GM12878 (cell line): ENCODE data around the gene FBXW12. TPM values are rescaled to one million over a fixed set of nuclear protein-coding genes. Genes with fewer than 3 reads are reported as not detected.

Source experiments
- ATAC-seq: fragments of 200-7000 bp; cut with Tn5 transposase; 3 replicates; pipeline ENCODE4 v1.9.1; 2020; ENCODE audit warnings: mild to moderate bottlenecking, moderate library complexity
- BruUV-seq: library from RNA; stranded (reverse); fragments of 400-500 nt; replicated peaks from 2 replicates; lab custom pipeline; 2021; lab: Mats Ljungman, UMichigan
- CTCF ChIA-PET: fragments of 300-600 bp; sonication (Branson Sonifier 250); formaldehyde crosslinking; extraction: SDS; loops from one replicate; lab custom pipeline; 2021; ENCODE audit warnings: inconsistent platforms; lab: Yijun Ruan, JAX
- POLR2A ChIA-PET: fragments of 350-600 bp; formaldehyde crosslinking; extraction: SDS; loops from one replicate; lab custom pipeline; 2021; ENCODE audit warnings: inconsistent platforms; lab: Charles Lee
- RAD21 ChIA-PET: fragments of 300-600 bp; sonication (Branson Sonifier 250); formaldehyde crosslinking; loops from one replicate; lab custom pipeline; 2023; ENCODE audit warnings: antibody characterized with exemption; ENCODE audit not compliant: unreplicated experiment; lab: Charles Lee
- SMC1A ChIA-PET: fragments of 300-600 bp; sonication (Branson Sonifier 250); formaldehyde crosslinking; loops from one replicate; lab custom pipeline; 2023; ENCODE audit not compliant: unreplicated experiment, uncharacterized antibody; lab: Charles Lee
- DNase-seq: peaks from one replicate; pipeline ENCODE4 v3.0.0-alpha.2; 2011; ENCODE audit warnings: low read depth, low spot score
- FAIRE-seq: peaks from 3 replicates; lab custom pipeline; 2011; peaks lifted over from hg19 to GRCh38; lab: Jason Lieb, UNC
- H2AFZ ChIP-seq: 2 replicates; pipeline ENCODE4 v1.6.0; 2011; ENCODE audit warnings: low read depth, low read length, control low read depth; ENCODE audit not compliant: control insufficient read depth
- H3K27ac ChIP-seq: 2 replicates; pipeline ENCODE4 v1.5.1; 2011; ENCODE audit warnings: control low read depth; ENCODE audit not compliant: control insufficient read depth, insufficient read depth
- H3K27me3 ChIP-seq, 2 experiments: replicated peaks in 1 of 2; 2 replicates each; pipeline versions ENCODE4 v1.6.0 to v1.6.1; 2011; ENCODE audit warnings: low read length in 1 of 2; ENCODE audit not compliant: control insufficient read depth in 2 of 2, insufficient read depth in 2 of 2
- H3K36me3 ChIP-seq, 2 experiments: 2 replicates each; pipeline ENCODE4 v1.5.1; 2011; ENCODE audit warnings: low read length in 1 of 2; ENCODE audit not compliant: control insufficient read depth in 2 of 2, insufficient read depth in 2 of 2
- H3K4me1 ChIP-seq: 2 replicates; pipeline ENCODE4 v1.6.1; 2011; ENCODE audit warnings: mild to moderate bottlenecking, low read length, moderate library complexity, mixed read lengths; ENCODE audit not compliant: control insufficient read depth, insufficient read depth
- H3K4me2 ChIP-seq: 2 replicates; pipeline ENCODE4 v1.6.0; 2011; ENCODE audit warnings: control low read depth; ENCODE audit not compliant: control insufficient read depth, insufficient read depth
- H3K4me3 ChIP-seq: fragments of 200-600 bp; sonication (generic); 2 replicates; pipeline ENCODE4 v1.5.1; 2016
- H3K79me2 ChIP-seq: 2 replicates; pipeline ENCODE4 v1.6.0; 2011; ENCODE audit warnings: low read length; ENCODE audit not compliant: control insufficient read depth, insufficient read depth
- H3K9ac ChIP-seq: 2 replicates; pipeline ENCODE4 v1.8.0; 2011; ENCODE audit warnings: low read length, control low read depth, mixed read lengths; ENCODE audit not compliant: control insufficient read depth, insufficient read depth
- H3K9me3 ChIP-seq: replicated peaks from 3 replicates; pipeline ENCODE4 v1.5.1; 2011; ENCODE audit warnings: mild to moderate bottlenecking, low read length; ENCODE audit not compliant: control insufficient read depth, insufficient read depth
- H4K20me1 ChIP-seq: 2 replicates; pipeline ENCODE4 v1.6.0; 2011; ENCODE audit not compliant: control insufficient read depth, insufficient read depth
- CBX3 ChIP-seq: fragments of 200-600 bp; sonication (generic); IDR thresholded peaks from 2 replicates; pipeline ENCODE4 v1.6.1; 2016; ENCODE audit warnings: low read depth, borderline replicate concordance
- CEBPB ChIP-seq, 2 experiments: fragments of 150-350 bp in 1 of 2; IDR thresholded peaks; 2 replicates each; pipeline ENCODE4 v1.6.1; 2012 to 2014; ENCODE audit warnings: low read depth in 2 of 2, low read length in 2 of 2, borderline replicate concordance in 1 of 2, inconsistent platforms in 1 of 2
- JUND ChIP-seq: IDR thresholded peaks from 2 replicates; pipeline ENCODE4 v1.6.1; 2012; ENCODE audit warnings: low read depth, mild to moderate bottlenecking, low read length, improper control_type of control experiment, moderate library complexity
- LARP7 ChIP-seq: fragments of 450-650 bp; IDR thresholded peaks from 2 replicates; pipeline ENCODE4 v1.6.1; 2017; ENCODE audit warnings: mild to moderate bottlenecking
- MTA3 ChIP-seq: IDR thresholded peaks from 2 replicates; pipeline ENCODE4 v1.6.1; 2012; ENCODE audit warnings: low read length, inconsistent platforms, borderline replicate concordance
- MXI1 ChIP-seq: fragments of 150-350 bp; IDR thresholded peaks from 2 replicates; pipeline ENCODE4 v1.6.1; 2011; ENCODE audit warnings: low read depth, mild to moderate bottlenecking, inconsistent platforms, low read length, improper control_type of control experiment
- MYC ChIP-seq: IDR thresholded peaks from 2 replicates; pipeline ENCODE4 v1.6.1; 2011; ENCODE audit warnings: mild to moderate bottlenecking, low read length, moderate library complexity, inconsistent platforms; ENCODE audit not compliant: insufficient read depth, insufficient replicate concordance, insufficient read length, severe bottlenecking
- NR2C1 ChIP-seq: fragments of 450-650 bp; IDR thresholded peaks from 2 replicates; pipeline ENCODE4 v1.6.1; 2017; ENCODE audit warnings: antibody characterized with exemption, mild to moderate bottlenecking, moderate library complexity
- PML ChIP-seq: IDR thresholded peaks from 2 replicates; pipeline ENCODE4 v1.6.1; 2012; ENCODE audit warnings: low read length, inconsistent platforms
- SREBF1 ChIP-seq: IDR thresholded peaks from 2 replicates; pipeline ENCODE4 v1.6.1; 2012; ENCODE audit warnings: mild to moderate bottlenecking, low read length
- WGBS: methylation state at CpG from one replicate; pipeline ENCODE4 v1.1.6; 2016; ENCODE audit warnings: low lambda C conversion rate; ENCODE audit not compliant: insufficient replicate concordance, insufficient coverage; ENCODE audit errors: missing lambda C conversion rate; 5-methylcytosine and 5-hydroxymethylcytosine counted together
- in situ Hi-C: fragments of 300-500 bp; cut with MboI; formaldehyde crosslinking; loops from 9 replicates; pipeline ENCODE4 v1.14.3; 2018; ENCODE audit warnings: mixed read lengths
- intact Hi-C: fragments of 100-400 bp; cut with micrococcal nuclease; formaldehyde crosslinking; loops from one replicate; pipeline ENCODE4 v1.14.2; 2022; ENCODE audit not compliant: unreplicated experiment
- polyA plus RNA-seq, 11 experiments: library from polyadenylated mRNA; depleted of rRNA in 4 of 11; unstranded in 6 of 11; stranded (reverse) in 5 of 11; fragments of >200 nt; fragmentation: Nextera tagmentation in 4 of 11; fragmentation: Illumina TruSeq in 1 of 11; extraction: Ambion mirVana in 4 of 11; extraction: Trizol in 1 of 11; gene quantifications; 1 replicate in 1 of 11; 2 replicates in 10 of 11; pipeline versions ENCODE4 v1.2.1 to v1.2.3, GENCODE V29; 2011 to 2016; ENCODE audit warnings: inconsistent platforms in 2 of 11, missing spikeins in 2 of 11, low read depth in 1 of 11
- total RNA-seq, 4 experiments: library from RNA; depleted of rRNA in 3 of 4; stranded (reverse); fragments of >200 nt in 3 of 4; fragmentation: Illumina TruSeq in 1 of 4; extraction: Trizol in 1 of 4; gene quantifications; 2 replicates each; pipeline versions ENCODE4 v1.2.1 to v1.2.3, GENCODE V29; 2013 to 2021
- TF ChIP-seq, protein P1 (sequence below): fragments of 450-650 bp; formaldehyde crosslinking; IDR thresholded peaks from 2 replicates; pipeline ENCODE4 v1.4.0; 2022; ENCODE audit warnings: mild to moderate bottlenecking, moderate library complexity

Gene FBXW12
- total and polyA plus RNA-seq, 10 of the 15 experiments (the other 5 are each of a cell fraction or from before 2014, with no cell fraction given), result 0.04 to 0.18 (median 0.12) TPM; not detected in 4

DNA sequence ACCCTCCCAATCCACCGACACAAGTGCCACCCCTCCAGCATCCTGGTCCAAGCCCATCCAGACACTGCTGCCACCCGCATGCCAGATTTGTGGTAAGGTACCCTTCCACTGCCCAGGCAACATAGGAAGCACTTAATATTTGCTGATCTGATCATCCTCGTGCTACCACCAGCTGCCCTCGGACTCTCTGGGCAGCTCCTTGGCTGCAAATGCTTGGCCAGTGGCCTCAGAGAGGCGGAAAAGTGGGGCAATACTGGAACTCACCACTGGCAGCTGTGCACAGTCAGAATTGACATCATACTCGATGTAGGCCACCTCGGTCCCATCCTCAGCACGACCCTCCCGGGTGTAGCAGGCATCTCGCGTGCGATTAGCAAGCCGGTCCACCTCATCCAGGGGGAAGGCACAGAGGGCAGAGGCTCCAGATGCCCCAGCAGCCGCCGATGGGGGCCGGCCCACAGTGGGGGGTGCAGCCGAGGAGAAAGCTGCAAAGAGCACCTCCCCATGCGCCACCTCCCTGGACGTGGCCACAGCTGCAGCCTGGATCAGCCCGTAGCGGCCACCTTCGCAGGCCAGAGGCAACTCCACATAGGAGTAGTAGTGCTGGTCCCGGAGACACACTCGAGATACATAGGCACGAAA lies 51.3 kb downstream of the FBXW12 start:
- Histone ChIP-seq H3K36me3 (no peaks in the 10 kb centered on the region), H3K4me3 (no peak overlapping the region), H3K79me2 (no peaks in the 10 kb centered on the region), H4K20me1 (no peaks in the 10 kb centered on the region), H3K4me1 (peaks cover 12% of the 10 kb centered on the region), H3K27ac (no peak overlapping the region), H3K9ac (no peak overlapping the region), H2AFZ (no peak overlapping the region), H3K4me2 (no peak overlapping the region), H3K9me3 (no peaks in the 10 kb centered on the region), H3K27me3 (no peaks in the 10 kb centered on the region)
- intact Hi-C loops, result no loop called here
- ChIA-PET POLR2A (no interaction called here), SMC1A (interaction anchor here (1.2 kb wide), 1 partner anchor 23 kb away, joined by 4 read pairs; no protein-coding TSS in a partner anchor), RAD21 (interaction anchor here (0.7 to 1.7 kb wide), 2 partner anchors 13 to 22 kb away, joined by 3 to 9 read pairs; no protein-coding TSS in a partner anchor), CTCF (interaction anchor here (0.6 to 2.9 kb wide), 6 partner anchors 13 to 551 kb away, joined by 3 to 29 read pairs (median 3); partner anchors contain the start of gene CCDC51)
- TF ChIP-seq PML, result no peak
- TF ChIP-seq MYC, result no peak
- TF ChIP-seq, protein P1, sequence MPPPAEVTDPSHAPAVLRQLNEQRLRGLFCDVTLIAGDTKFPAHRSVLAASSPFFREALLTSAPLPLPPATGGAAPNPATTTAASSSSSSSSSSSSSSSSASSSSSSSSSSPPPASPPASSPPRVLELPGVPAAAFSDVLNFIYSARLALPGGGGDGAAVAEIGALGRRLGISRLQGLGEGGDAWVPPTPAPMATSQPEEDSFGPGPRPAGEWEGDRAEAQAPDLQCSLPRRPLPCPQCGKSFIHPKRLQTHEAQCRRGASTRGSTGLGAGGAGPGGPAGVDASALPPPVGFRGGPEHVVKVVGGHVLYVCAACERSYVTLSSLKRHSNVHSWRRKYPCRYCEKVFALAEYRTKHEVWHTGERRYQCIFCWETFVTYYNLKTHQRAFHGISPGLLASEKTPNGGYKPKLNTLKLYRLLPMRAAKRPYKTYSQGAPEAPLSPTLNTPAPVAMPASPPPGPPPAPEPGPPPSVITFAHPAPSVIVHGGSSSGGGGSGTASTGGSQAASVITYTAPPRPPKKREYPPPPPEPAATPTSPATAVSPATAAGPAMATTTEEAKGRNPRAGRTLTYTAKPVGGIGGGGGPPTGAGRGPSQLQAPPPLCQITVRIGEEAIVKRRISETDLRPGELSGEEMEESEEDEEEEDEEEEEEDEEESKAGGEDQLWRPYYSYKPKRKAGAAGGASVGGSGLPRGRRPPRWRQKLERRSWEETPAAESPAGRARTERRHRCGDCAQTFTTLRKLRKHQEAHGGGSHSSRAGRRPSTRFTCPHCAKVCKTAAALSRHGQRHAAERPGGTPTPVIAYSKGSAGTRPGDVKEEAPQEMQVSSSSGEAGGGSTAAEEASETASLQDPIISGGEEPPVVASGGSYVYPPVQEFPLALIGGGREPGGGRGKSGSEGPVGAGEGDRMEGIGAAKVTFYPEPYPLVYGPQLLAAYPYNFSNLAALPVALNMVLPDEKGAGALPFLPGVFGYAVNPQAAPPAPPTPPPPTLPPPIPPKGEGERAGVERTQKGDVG (CRISPR knock-in tag), result no peak
- no peak for TF ChIP-seq MXI1
- TF ChIP-seq JUND, result no peak
- no peak for TF ChIP-seq CEBPB (IDR thresholded peaks at IDR 0.05; ENCODE audit: borderline replicate concordance in 1 of 2, low read depth in 2 of 2, low read length in 2 of 2)
- TF ChIP-seq SREBF1, result no peak
- no peak for TF ChIP-seq LARP7
- no peak for TF ChIP-seq MTA3
- no peak for TF ChIP-seq CBX3
- TF ChIP-seq NR2C1, result no peak
- no TSS peak for BruUV-seq
- no peak for DNase-seq
- 63% methylated on average over 25 of the region's 25 CpGs for WGBS
- in situ Hi-C loops, result no loop called here
- ATAC-seq, result no peak
- no peak for FAIRE-seq
